ENCODE measurements around the gene CLDND2. TPM values are rescaled to one million over a fixed set of nuclear protein-coding genes. Genes with fewer than 3 reads are reported as not detected.

Gene CLDND2
- total RNA-seq = not detected in 2 replicates

GRCh38 chr19:51368366-51369282 is at the start of gene CLDND2:
CLDND2 (minus strand) TSS chr19:51369003; CDS start chr19:51368577, 426 bp downstream.

GRCh38 chr19:51417107-51417809 is 48.5 kb upstream of the CLDND2 start, which contains the start of gene SIGLEC10:
SIGLEC10 (minus strand) TSS chr19:51417642; CDS start chr19:51417581, 61 bp downstream.

GRCh38 chr19:51387924-51388389 is 19.2 kb upstream of the CLDND2 start, which contains the start of gene LIM2:
LIM2 (minus strand) TSS chr19:51387974; CDS start chr19:51387443, 531 bp downstream.

GRCh38 chr19:51372649-51373504 is 4.1 kb upstream of the CLDND2 start, which contains the start of gene NKG7:
NKG7 (minus strand) TSS chr19:51372654; CDS start chr19:51372535, 119 bp downstream.

GRCh38 chr19:51365965-51366388 is 2.8 kb downstream of the CLDND2 start, which contains the start of gene ETFB:
ETFB (minus strand) TSS chr19:51366388; CDS start chr19:51366326, 62 bp downstream.

GRCh38 chr19:51341976-51342580 is 26.7 kb downstream of the CLDND2 start, which contains the start of gene VSIG10L:
VSIG10L (minus strand) TSS chr19:51342139; CDS start chr19:51342124, 15 bp downstream.

Other genes with a start within 250 kb of the CLDND2 start
- gene SIGLEC9, start 244.1 kb downstream of the CLDND2 start, total RNA-seq = not detected in 2 replicates
- gene SIGLEC7, start 226.7 kb downstream of the CLDND2 start, total RNA-seq = not detected in 2 replicates
- gene CD33, start 143.9 kb downstream of the CLDND2 start, total RNA-seq = not detected in 2 replicates
- not detected in 2 replicates for gene SIGLECL1, start 117.9 kb downstream of the CLDND2 start, total RNA-seq
- gene IGLON5, start 57.4 kb downstream of the CLDND2 start, total RNA-seq = 0.32 and 0.90 TPM in 2 replicates
- gene VSIG10L, start 26.9 kb downstream of the CLDND2 start, total RNA-seq = 0.18 and 0.49 TPM in 2 replicates
- 153 and 165 TPM in 2 replicates for gene ETFB, start 2.6 kb downstream of the CLDND2 start, total RNA-seq
- not detected in 2 replicates for gene NKG7, start 3.7 kb upstream of the CLDND2 start, total RNA-seq
- gene LIM2, start 19.0 kb upstream of the CLDND2 start, total RNA-seq = not detected in 2 replicates
- gene C19orf84, start 21.6 kb upstream of the CLDND2 start, total RNA-seq = not detected in 2 replicates
- not detected in 2 replicates for gene SIGLEC10, start 48.6 kb upstream of the CLDND2 start, total RNA-seq
- not detected in 2 replicates for gene SIGLEC8, start 89.5 kb upstream of the CLDND2 start, total RNA-seq
- gene CEACAM18, start 109.5 kb upstream of the CLDND2 start, total RNA-seq = not detected in 2 replicates
- not detected in 2 replicates for gene SIGLEC12, start 132.8 kb upstream of the CLDND2 start, total RNA-seq
- gene SIGLEC6, start 162.7 kb upstream of the CLDND2 start, total RNA-seq = 0.36 TPM in 1 of 2 replicates, not detected in the other
- 3.6 and 10.7 TPM in 2 replicates for gene ZNF175, start 202.3 kb upstream of the CLDND2 start, total RNA-seq

All from cardiac atrium fibroblast (primary cell).